Upper lobe of right lung (tissue), 1 donor: ENCODE measurements around the gene LILRB2. TPM values are rescaled to one million over a fixed set of nuclear protein-coding genes. Genes with fewer than 3 reads are reported as not detected.
A peak's percentile ranks its signal among the peaks of the same experiment; 100 is the strongest.

Source experiments
- ATAC-seq: fragments of 200-7000 bp; cut with Tn5 transposase; one replicate; pipeline ENCODE4 v1.9.1; 2020; ENCODE audit warnings: mild to moderate bottlenecking, moderate library complexity
- DNase-seq: peaks from one replicate; pipeline ENCODE4 v3.0.0-alpha.2; 2020
- H3K27ac ChIP-seq: fragments of 200-600 bp; one replicate; pipeline ENCODE4 v1.8.0; 2022
- H3K27me3 ChIP-seq: fragments of 200-600 bp; one replicate; pipeline ENCODE4 v1.8.0; 2022; ENCODE audit warnings: mild to moderate bottlenecking
- H3K36me3 ChIP-seq: fragments of 200-600 bp; one replicate; pipeline ENCODE4 v1.8.0; 2022
- H3K4me1 ChIP-seq: fragments of 200-600 bp; one replicate; pipeline ENCODE4 v1.8.0; 2022
- H3K4me3 ChIP-seq: fragments of 200-600 bp; one replicate; pipeline ENCODE4 v1.8.0; 2022; ENCODE audit warnings: mild to moderate bottlenecking
- H3K9me3 ChIP-seq: fragments of 200-600 bp; one replicate; pipeline ENCODE4 v1.8.0; 2022
- intact Hi-C: fragments of 100-400 bp; cut with DNase I; formaldehyde crosslinking; loops from one replicate; pipeline ENCODE4 v1.11.0; 2022
- total RNA-seq: library from RNA; stranded (reverse); fragmentation: NEBNext Ultra II Directional; extraction: Animal tissue kit (Norgen Biotek cat#: 25700); gene quantifications from one replicate; pipeline ENCODE4 v1.2.1, GENCODE V29; 2021
- TF ChIP-seq, protein P1 (sequence below): fragments of 200-600 bp; IDR thresholded peaks from one replicate; pipeline ENCODE4 v1.8.0; 2022; ENCODE audit warnings: antibody characterized with exemption
- donor health status: DM: no; HTN: yes; CAD: no; lungs with severe emphysema.

Gene LILRB2
- total RNA-seq, 1 donor from 2014 or later = 18.8 TPM

GRCh38 chr19:54310543-54310942 lies 29.6 kb upstream of the LILRB2 start:
- intact Hi-C loops = no loop called here

DNA sequence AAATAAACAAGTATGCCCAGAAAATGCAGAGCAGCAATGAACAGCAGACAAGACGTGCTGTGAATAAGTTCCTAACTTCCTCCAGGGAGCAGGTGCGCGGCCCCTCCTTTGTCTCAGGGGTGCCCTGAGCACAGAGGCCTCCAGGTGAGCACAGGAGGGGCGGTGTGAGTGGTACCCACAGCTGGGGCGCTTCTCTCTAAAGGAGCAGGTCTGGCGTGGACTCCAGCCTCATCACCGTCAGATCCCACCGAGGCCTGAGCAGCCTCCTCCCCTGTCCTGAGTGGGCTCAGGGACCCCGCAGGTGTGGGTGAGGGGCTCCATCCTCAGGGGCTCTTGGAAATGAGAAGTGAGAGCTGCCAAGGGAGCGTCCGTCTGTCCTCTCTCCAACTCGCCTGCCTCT lies 28.9 kb upstream of the LILRB2 start:
- Histone ChIP-seq H3K9me3 (no peaks in the 10 kb centered on the region), H3K36me3 (no peaks in the 10 kb centered on the region), H3K4me3 (no peak overlapping the region), H3K27me3 (peaks cover 19% of the 10 kb centered on the region), H3K4me1 (no peaks in the 10 kb centered on the region), H3K27ac (no peak overlapping the region)
- intact Hi-C loops = no loop called here
- DNase-seq (no peak), ATAC-seq (no peak)
- TF ChIP-seq, protein P1, sequence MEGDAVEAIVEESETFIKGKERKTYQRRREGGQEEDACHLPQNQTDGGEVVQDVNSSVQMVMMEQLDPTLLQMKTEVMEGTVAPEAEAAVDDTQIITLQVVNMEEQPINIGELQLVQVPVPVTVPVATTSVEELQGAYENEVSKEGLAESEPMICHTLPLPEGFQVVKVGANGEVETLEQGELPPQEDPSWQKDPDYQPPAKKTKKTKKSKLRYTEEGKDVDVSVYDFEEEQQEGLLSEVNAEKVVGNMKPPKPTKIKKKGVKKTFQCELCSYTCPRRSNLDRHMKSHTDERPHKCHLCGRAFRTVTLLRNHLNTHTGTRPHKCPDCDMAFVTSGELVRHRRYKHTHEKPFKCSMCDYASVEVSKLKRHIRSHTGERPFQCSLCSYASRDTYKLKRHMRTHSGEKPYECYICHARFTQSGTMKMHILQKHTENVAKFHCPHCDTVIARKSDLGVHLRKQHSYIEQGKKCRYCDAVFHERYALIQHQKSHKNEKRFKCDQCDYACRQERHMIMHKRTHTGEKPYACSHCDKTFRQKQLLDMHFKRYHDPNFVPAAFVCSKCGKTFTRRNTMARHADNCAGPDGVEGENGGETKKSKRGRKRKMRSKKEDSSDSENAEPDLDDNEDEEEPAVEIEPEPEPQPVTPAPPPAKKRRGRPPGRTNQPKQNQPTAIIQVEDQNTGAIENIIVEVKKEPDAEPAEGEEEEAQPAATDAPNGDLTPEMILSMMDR = no peak

More at GRCh38 chr19:54310543-54310942, 29.6 kb upstream of the LILRB2 start:
- Histone ChIP-seq H3K27ac (no peak overlapping the region), H3K9me3 (no peaks in the 10 kb centered on the region), H3K36me3 (no peaks in the 10 kb centered on the region), H3K4me1 (no peaks in the 10 kb centered on the region), H3K4me3 (no peak overlapping the region), H3K27me3 (peaks cover 19% of the 10 kb centered on the region)
- TF ChIP-seq, protein P1 = no peak
- no peak for ATAC-seq
- no peak for DNase-seq

DNA sequence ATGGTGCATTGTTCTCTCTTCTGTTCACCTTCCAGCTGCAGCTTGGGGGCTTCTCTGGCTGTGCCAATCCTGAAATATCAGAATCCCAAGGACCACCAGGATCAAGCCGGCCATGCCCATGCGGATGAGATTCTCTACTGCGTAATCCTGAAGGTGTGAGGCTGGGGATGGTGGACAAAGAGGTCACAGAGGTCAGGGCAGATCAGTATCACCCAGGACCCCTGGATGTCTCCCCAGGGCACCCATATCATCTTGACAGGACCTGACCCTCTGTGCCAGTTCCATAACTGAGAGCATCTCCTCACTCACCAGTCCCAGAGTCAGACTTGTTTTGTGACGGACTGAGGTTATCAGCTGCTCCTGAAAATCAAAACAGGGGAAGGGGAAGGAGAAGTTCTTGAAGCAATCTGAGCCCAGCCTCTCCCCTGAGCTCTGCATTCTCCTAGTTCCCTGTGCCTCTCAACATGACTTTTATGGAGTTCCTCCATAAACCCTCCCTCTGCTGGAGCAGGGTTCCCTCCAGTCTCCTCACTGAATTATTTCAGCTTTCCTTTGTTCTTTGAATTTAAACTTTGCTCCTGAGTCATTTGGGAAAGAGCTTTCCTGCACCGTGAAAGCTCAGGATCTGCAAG lies 26.6 kb upstream of the LILRB2 start:
- no peak for ATAC-seq
- Histone ChIP-seq H3K36me3 (no peaks in the 10 kb centered on the region), H3K4me1 (no peaks in the 10 kb centered on the region), H3K27me3 (peaks cover 15% of the 10 kb centered on the region), H3K4me3 (no peak overlapping the region), H3K27ac (no peak overlapping the region), H3K9me3 (no peaks in the 10 kb centered on the region)
- TF ChIP-seq, protein P1 = no peak
- no peak for DNase-seq
- intact Hi-C loops = no loop called here

GRCh38 chr19:54305141-54305540 lies 24.2 kb upstream of the LILRB2 start:
- intact Hi-C loops = no loop called here
- no peaks in the 10 kb centered on the region for H3K36me3 ChIP-seq
- no peak overlapping the region for H3K27ac ChIP-seq
- peaks cover 11% of the 10 kb centered on the region for H3K27me3 ChIP-seq
- H3K4me1 ChIP-seq = no peaks in the 10 kb centered on the region
- TF ChIP-seq, protein P1 = no peak
- H3K9me3 ChIP-seq = no peaks in the 10 kb centered on the region
- no peak overlapping the region for H3K4me3 ChIP-seq
- DNase-seq = no peak
- ATAC-seq = no peak

GRCh38 chr19:54302257-54302656 lies 21.3 kb upstream of the LILRB2 start:
- Histone ChIP-seq H3K27ac (no peak overlapping the region), H3K36me3 (no peaks in the 10 kb centered on the region), H3K27me3 (peaks cover 11% of the 10 kb centered on the region), H3K9me3 (no peaks in the 10 kb centered on the region), H3K4me1 (no peaks in the 10 kb centered on the region), H3K4me3 (no peak overlapping the region)
- no peak for DNase-seq
- TF ChIP-seq, protein P1 = no peak
- peak; percentile 84 for ATAC-seq
- intact Hi-C loops = no loop called here

- no peak for DNase-seq
- intact Hi-C loops = no loop called here
- no peak overlapping the region for H3K4me3 ChIP-seq
Measured at GRCh38 chr19:54299515-54299914, 18.6 kb upstream of the LILRB2 start.

More at GRCh38 chr19:54299515-54299914, 18.6 kb upstream of the LILRB2 start:
- TF ChIP-seq, protein P1 = no peak
- H3K27ac ChIP-seq = no peak overlapping the region
- H3K36me3 ChIP-seq = no peaks in the 10 kb centered on the region
- no peaks in the 10 kb centered on the region for H3K4me1 ChIP-seq
- H3K9me3 ChIP-seq = no peaks in the 10 kb centered on the region
- peaks cover 7% of the 10 kb centered on the region for H3K27me3 ChIP-seq
- no peak for ATAC-seq
